PFSK-1 (cell line): Measurements from ENCODE around the gene NUP62.

Experiments
- FOXP2 ChIP-seq: optimal IDR thresholded peaks from 2 replicates; pipeline ENCODE3; 2011; ENCODE audit warnings: borderline replicate concordance, control low read depth, inconsistent platforms; ENCODE audit not compliant: insufficient read depth; ENCODE audit errors: extremely low read length, extremely low read depth
- POLR2AphosphoS5 ChIP-seq: IDR thresholded peaks from 2 replicates; pipeline ENCODE4 v1.6.1; 2012; ENCODE audit warnings: low read depth, mild to moderate bottlenecking, control low read depth, low read length, moderate library complexity
- SIN3A ChIP-seq: IDR thresholded peaks from 2 replicates; pipeline ENCODE4 v1.6.1; 2012; ENCODE audit warnings: mild to moderate bottlenecking, low read length, moderate library complexity, borderline replicate concordance; ENCODE audit not compliant: insufficient read depth
- TAF1 ChIP-seq: IDR thresholded peaks from 2 replicates; pipeline ENCODE4 v1.6.1; 2012; ENCODE audit warnings: low read length, control low read depth, borderline replicate concordance; ENCODE audit not compliant: insufficient read depth
- TF ChIP-seq, protein P1 (sequence below), 2 experiments: IDR thresholded peaks; 2 replicates each; pipeline versions ENCODE4 v1.6.1 to v1.8.0; 2011 to 2012; ENCODE audit warnings: low read depth in 2 of 2, low read length in 2 of 2, control low read depth in 1 of 2, inconsistent platforms in 1 of 2, mild to moderate bottlenecking in 1 of 2, moderate library complexity in 1 of 2; ENCODE audit not compliant: insufficient read depth in 1 of 2

NUP62 gene

GRCh38 chr19:49954092-49954829, 25.0 kb upstream of the NUP62 start:
- TF ChIP-seq TAF1 (no peak), SIN3A (no peak), POLR2AphosphoS5 (no peak)
- TF ChIP-seq, protein P1, sequence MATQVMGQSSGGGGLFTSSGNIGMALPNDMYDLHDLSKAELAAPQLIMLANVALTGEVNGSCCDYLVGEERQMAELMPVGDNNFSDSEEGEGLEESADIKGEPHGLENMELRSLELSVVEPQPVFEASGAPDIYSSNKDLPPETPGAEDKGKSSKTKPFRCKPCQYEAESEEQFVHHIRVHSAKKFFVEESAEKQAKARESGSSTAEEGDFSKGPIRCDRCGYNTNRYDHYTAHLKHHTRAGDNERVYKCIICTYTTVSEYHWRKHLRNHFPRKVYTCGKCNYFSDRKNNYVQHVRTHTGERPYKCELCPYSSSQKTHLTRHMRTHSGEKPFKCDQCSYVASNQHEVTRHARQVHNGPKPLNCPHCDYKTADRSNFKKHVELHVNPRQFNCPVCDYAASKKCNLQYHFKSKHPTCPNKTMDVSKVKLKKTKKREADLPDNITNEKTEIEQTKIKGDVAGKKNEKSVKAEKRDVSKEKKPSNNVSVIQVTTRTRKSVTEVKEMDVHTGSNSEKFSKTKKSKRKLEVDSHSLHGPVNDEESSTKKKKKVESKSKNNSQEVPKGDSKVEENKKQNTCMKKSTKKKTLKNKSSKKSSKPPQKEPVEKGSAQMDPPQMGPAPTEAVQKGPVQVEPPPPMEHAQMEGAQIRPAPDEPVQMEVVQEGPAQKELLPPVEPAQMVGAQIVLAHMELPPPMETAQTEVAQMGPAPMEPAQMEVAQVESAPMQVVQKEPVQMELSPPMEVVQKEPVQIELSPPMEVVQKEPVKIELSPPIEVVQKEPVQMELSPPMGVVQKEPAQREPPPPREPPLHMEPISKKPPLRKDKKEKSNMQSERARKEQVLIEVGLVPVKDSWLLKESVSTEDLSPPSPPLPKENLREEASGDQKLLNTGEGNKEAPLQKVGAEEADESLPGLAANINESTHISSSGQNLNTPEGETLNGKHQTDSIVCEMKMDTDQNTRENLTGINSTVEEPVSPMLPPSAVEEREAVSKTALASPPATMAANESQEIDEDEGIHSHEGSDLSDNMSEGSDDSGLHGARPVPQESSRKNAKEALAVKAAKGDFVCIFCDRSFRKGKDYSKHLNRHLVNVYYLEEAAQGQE (IDR thresholded peaks at IDR 0.05; ENCODE audit: insufficient read depth in 1 of 2, low read depth in 2 of 2, low read length in 2 of 2): no peak

GRCh38 chr19:49953416-49953815, 24.1 kb upstream of the NUP62 start:
- TF ChIP-seq, protein P1 (IDR thresholded peaks at IDR 0.05; ENCODE audit: insufficient read depth in 1 of 2, low read depth in 2 of 2, low read length in 2 of 2): no peak
- no peak for TF ChIP-seq POLR2AphosphoS5

DNA sequence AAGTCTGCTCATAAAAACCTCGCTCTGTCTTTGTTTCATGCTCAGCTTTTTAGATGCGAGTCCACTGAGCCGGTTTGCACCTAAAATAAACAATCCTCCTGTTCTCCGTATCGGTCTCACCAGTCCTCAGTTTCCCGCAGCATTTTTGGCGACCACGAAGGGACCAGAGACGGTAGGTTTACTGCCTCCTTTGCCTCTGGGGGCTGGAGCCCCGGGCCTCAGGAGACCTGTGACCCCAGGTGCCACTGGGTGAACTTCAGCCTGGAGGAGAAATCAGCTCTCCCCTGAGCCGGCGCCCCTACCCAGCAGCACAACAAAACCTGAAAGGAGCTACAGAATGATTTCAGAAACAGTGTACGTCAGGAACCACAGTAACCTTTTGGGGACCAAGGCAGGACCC, 23.6 kb upstream of the NUP62 start:
- TF ChIP-seq POLR2AphosphoS5: no peak
- TF ChIP-seq, protein P1 (IDR thresholded peaks at IDR 0.05; ENCODE audit: insufficient read depth in 1 of 2, low read depth in 2 of 2, low read length in 2 of 2): no peak
- no peak for TF ChIP-seq FOXP2
- TF ChIP-seq TAF1: no peak

- TF ChIP-seq TAF1: no peak
- TF ChIP-seq FOXP2: no peak
Observed at GRCh38 chr19:49952479-49952836, 23.2 kb upstream of the NUP62 start.

DNA sequence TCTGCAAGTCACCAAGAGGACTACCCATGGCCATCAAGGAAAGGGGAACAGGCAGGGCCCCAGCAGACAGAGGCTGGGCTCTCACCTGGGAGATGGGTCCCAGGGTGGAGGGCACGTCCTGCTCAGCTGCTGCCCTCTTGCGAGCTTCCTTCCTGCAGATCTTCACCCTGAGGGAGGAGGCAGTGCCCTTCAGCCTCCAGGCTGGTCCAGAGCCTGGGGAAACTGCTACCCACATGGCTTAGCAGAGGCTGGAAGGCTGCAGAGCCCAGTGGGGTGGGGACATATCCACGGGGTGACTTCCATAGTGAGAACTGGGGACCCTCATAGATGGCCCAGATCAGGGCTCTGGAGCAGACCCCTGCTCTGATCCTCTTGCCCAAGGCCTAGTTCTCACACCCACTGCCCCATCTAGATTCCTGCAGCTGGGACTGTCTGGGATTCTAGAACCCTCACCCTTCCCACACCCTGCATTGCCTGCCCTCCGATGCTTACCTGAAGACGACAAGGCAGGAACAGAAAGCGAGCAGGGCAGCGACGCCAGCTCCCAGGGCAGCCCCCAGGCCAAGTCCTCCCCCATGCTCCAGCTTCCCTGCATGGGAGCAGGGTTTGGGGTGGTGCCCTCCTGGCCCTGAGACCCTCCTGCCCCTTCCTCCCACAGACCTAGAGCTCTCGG, 22.6 kb upstream of the NUP62 start:
- no peak for TF ChIP-seq POLR2AphosphoS5
- TF ChIP-seq FOXP2: no peak
- TF ChIP-seq SIN3A: no peak
- TF ChIP-seq, protein P1 (IDR thresholded peaks at IDR 0.05; ENCODE audit: insufficient read depth in 1 of 2, low read depth in 2 of 2, low read length in 2 of 2): no peak
